ENCODE data around the gene C1orf198.

C1orf198 gene

DNA sequence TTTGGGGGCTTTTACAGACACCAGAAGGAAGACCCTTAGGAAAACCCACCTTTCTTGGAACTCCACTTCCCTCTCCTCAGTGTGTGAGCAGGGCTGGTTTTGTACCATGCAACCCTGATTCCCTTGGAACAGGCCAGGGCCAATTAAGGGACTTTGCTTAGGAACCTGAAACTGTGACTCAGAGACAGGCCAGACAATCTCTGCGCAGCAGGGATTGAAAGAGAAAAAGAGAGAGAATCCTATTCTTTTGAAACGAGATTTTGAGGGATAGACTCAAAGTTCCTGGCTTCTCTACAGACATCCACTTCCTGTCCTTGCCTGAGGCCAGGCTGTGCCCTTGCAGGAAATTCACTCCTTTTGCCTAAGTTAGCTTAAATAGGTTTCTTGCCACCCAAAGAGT is 23.1 kb upstream of the C1orf198 start:
- DNase-seq, result no peak

DNA sequence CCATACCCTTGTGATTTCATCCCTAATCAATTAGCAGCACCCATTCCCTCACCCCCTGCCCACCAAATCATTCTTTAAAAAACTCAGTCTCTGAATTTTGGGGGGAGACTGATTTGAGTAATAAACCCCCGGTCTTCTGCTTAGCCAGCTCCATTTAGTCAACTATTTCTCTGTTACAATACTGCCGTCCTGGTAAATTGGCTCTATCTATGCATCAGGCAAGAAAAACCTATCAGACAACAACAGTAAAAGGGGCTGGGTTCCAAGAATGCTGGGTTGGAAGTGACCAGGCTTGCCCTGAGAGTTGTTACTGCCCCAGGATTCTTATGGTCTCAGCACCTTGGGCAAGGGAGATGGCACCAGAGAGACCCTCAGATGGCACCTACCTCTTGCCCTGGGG is 16.3 kb upstream of the C1orf198 start:
- DNase-seq, result no peak

DNA sequence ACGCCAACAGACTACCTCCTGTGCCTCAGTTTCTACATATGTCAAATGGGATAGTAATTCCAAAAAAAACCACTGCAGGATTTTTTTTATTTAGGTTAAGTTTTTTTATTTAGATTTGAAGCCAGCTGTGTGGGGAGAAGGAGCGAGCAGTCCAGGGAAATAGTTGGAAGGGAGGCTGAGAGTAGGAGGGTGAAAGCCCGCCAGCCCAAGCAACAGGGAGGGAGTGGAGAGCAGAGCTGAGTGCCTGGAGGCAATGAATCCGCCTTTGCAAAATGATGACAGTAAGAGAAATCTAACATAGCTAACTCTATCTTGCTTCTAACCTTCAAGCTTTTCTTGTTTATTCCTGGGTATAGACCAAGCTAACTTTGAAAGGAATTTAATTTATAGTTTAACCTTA is 15.6 kb upstream of the C1orf198 start:
- no peak for DNase-seq

DNA sequence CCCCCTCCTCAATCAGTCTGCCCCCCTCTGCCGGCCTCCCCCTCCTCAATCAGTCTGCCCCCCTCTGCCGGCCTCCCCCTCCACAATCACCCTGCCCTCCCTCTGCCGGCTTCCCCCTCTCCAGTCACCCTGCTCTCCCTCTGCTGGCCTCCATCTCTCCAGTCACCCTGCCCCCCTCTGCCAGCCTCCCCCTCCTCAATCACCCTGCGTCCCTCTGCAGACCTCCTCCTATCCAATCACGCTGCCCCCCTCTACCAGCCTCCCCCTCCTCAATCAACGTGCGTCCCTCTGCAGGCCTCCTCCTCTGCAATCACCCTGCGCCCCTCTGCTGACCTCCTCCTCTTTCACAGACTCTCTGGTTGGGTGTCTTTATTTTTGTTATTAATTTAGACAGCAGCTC is 11.5 kb upstream of the C1orf198 start:
- DNase-seq, result no peak

DNA sequence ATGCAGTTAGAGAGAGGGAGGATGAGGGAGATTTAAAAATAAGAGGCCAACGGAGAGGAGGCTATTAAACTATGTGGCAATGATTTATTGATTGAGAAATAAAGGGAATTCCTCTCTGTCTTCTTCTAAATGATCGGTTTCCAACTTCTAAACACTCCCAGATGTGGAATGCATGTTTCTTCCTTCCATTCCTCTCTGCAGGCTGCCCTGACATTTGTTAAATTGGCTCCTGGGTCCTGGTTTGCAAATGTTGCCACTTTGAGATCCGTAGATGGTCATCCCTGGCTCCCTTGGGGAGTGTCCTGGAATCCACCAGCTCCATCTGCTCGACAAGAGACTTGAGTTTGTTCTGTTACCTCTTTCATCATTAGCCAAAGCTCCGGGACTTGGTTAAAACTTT is 10.3 kb upstream of the C1orf198 start:
- DNase-seq, result no peak

DNA sequence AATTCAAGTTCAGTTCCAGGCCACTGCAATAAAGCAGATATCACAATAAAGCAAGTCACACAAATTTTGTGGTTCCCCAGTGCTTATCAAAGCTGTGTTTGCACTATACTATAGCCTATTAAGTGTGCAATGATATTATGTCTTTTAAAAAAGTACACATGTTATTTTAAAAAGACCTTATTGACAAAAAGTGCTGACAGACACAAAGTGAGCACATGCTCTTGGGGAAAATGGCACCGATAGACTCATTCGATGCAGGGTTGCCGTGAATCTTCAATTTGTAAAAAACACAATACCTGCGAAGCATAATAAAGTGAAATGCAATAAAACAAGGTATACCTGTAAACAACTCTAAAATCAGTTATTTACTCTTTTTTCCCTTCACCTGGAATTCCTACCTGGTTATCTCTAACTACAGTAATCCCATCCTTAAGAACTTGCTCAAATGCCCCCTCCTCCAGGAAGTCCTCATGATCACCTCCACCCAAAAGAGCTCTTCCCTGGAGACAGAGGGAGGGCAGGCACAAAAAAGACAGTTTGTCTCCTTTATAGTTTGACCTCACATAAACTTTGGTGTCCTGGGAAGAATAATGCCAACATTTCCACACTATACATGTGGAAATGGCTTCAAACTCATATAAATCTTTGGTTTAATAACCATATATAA is 9.7 kb upstream of the C1orf198 start:
- no peak for DNase-seq

DNA sequence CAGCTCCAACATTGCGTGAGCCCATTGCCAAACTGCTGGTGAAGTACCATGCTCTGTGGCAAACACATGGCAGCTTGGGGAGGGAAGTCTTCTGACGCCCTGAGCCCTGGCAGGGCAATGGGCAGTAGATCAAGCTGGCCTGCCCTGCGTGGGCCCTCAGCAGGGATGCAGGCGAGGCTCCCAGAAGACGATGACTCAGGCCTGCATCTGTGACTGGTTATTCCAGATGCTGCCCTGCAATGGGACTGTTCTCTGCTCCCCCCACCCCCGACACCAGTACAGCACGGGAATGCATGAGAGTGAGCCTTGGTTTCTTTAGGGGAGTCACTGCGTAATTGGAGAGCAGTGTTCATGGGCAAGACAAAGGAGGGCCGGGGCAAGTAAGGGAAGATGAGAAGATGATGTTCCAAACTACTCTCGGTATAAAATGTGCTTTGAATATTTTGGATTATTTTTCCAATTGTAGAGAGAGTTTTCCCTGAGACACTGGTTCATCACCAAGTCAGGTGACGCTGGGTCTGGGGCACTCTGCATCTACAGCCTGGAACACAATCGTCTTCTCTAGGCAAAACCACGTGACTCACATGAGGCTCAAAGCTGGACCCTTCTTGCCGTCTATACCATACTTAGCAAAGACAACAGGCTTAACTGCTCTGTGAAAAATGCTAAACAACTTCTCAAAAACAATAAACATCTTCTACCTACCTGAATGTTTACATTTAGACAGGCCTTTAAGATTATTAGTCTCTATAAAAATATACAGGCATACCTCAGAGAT is 9.0 kb upstream of the C1orf198 start:
- DNase-seq, result no peak

DNA sequence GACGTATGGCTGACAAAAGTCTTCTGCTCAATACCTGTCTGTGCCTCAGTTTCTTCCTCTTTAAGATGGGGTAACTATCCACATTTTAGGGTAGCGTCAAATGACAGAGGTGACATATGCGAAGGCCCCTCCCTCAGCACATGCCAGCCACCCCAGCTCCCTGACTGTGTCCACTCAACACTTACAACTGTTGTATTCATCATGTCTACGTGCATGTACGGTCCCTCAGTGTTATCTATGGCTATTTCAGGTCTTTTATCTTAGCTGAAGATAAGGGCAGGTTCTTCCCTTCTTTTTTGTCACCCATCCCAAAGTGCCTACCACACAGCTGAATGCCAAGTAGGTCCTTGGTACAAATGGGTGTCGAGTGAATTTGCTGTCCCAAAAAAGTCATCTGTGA is 8.3 kb upstream of the C1orf198 start:
- no peak for DNase-seq

DNA sequence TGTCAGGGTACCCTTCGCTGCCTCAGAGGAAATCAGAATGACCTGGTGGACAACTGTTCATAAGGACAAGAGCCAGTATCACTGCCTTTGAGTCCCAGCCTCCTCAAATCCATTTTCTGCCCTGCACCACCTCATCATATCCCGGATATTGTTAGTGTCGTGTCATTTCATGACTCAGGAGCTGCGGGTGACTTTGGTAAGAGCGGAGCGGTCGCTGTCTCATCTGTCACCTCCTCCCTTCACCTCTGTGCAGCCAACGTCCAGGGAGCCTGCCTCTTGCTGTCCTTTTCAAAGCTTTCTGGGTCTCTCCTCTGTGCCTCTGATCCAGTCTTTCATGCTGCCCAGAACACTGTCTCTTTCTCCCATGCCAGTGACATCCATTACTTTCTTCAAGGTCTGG is 7.0 kb upstream of the C1orf198 start:
- DNase-seq, result no peak

DNA sequence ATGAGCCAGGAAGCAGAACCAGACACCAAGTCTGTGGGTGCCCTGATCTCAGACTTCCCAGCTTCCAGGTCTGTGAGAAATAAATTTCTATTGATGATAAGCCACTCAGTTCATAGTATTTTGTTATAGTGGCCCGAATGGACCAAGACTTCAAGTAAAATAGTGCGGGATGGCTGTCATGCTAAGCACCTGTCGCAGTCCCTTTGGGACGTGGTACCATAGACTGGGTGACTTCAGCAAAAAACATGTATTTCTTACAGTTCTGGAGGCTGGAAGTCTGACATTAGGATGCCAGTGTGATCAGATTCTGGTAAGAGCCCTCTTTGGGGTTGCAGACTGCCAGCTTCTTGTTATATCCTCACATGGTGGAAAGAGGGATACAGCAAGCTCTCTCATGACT is 2.6 kb upstream of the C1orf198 start:
- DNase-seq, result no peak

DNA sequence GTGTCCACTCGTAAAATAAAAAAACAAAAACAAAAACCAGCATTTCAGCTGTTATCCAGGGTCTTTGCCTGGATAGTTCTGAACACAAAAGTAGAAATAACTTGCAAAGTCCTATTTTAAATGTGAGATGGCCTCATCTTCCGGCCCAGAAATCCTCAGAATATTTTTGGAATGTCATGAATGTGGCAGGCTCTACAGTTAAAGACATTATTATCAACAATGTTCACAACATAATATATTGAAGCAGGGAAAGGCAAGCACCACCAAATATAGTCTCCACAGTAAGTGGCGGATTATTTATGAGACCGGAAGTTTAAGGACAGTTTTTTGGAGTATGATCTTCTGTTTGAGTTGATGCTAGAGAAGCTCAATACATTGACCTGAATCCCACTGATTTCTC is 1.2 kb upstream of the C1orf198 start:
- DNase-seq, result no peak

DNA sequence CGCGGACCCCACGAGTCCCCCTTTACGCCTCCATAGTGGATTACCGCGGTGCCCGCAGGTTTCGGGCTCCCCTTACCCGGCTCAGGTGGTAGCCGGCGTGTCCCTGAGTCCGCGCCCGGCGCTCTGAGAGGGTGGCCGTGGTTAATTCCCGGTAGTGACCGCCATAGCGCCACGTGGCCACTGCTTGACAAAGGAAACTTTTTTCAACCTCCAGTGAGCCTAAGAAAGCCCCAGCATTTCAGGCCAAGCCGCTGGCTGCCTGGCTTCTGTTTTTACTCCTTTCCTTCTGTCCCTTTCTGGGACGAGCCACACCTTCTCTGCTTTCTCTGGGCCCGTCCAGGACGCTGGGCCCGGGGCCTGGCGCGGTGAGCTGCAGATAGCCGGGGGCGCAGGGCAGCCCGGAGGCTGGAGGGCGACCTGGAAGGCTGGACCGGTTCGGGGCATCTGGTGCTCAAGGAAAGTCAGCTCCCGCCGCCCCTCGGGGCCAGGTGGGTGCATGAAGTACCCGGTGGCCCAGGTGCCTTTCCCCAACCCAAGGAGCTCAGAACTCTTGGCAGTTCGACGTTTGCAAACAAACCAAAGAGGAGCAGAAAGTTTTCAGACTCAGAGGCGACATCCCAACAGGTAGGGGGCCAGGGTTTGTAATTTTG is 540 bp upstream of the C1orf198 start:
- DNase-seq, result peak; percentile 24 to 33

DNA sequence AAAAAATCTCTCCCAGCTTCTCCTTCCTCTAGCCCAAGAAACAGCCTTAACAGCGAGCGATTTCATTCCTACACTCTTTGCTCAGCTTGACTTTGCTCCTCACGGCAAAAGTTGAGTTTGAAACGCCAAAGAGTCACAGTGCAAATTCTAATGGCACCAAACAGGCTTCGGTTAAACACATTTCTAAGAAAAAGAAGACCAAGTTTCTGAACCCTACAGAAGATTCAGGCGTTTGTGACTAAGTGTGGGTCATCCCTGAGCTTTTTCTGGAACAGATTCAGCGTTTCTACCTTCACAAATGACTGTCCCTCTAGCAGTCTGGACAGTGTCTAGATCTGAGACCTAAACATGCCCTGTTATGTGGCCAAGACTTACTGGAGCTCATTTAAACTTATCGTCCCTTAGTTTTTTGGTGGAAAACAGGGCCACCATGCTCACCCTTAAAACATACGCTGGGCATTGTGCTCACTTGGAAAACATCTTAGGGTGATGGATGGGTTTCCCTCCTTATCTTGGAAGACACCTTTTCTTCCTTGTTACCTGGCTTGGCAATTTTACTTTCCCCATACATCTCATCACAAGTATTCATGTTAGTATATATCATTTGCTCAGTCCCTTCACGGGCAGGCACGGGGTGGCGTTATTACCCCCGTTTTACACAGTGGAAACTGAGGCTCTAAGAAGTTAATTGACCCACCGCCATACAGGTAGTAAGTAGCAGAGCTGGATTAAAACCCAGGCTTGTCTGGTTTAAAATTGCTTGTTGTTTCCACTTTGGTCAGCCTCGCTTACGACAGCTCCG is 1.0 kb downstream of the C1orf198 start:
- DNase-seq, result no peak

DNA sequence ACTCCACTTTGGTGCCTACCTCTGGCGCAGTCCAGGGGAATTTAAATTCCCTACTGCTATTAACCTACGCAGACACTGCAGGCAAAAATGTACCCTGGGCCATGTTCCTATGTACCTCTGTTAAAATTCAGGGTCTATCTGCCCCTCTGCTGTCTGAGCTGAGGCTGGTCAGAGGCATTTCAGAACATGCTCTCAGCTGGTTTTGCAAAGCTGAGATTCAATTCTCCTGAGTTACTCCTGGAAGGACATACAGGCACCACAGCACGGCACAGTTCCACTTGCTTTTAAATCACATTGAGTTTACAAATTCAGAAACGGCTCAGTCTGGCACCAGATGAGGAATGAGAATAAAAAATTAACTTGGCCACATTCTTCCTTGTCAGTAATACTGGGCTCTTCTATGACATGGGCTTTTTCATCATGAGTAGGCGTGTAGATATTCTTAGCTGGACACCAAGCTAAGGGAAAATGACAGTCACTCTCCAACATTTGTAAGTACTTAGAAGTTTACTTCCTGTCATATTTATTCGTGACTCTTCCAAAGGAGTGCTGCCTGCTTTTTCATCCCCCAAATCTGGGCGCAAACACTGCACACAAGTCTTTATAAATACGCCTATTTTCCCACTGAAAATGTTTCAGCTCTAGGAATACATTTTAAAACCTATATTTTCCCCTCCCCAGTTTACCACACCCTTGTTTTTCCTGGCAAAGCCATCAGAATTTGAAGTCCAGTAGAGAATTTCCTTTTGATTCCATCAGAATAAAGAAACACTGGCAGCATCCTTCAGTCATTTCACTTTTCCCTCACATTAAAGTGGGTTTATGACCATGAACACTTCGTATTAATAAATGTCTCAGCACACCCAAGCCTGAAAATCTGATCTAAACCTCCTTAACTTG is 1.9 kb downstream of the C1orf198 start:
- peak in 1 of 2 experiments; percentile 3 for DNase-seq

DNA sequence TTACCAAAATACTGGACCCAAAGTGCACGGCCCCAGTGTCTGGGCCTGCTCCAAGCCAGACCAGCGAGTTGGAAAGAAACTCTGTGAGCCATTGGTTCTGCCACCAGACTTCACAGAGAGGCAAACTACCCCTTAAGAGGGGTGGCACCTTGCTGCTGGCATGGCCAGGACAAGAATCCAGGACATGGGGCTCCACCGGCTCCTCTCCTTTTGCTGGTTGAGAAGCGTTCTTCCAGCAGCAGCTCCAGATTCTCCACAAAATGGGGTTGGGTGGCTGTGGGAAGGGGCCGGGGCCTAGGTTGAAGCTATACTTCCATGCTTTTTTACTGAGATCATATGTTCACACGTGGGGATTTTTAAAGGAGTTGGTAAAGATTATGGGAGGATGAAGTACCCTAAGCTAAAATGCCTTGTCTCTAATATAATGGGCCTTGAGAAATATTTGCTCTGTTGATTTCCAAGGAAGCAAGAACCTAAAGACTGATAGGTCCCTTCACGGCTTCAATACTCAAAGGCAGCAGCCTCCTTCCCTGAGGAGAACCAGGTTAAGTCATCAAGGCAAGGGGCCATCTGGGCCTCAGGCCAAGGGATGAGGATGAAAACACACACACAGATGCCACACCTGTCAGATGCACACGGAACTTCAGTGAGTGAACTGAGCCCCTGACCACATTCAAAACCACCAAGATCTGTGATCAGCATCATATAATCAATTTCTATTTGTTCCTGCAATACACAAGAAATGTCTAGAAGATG is 3.1 kb downstream of the C1orf198 start:
- no peak for DNase-seq

DNA sequence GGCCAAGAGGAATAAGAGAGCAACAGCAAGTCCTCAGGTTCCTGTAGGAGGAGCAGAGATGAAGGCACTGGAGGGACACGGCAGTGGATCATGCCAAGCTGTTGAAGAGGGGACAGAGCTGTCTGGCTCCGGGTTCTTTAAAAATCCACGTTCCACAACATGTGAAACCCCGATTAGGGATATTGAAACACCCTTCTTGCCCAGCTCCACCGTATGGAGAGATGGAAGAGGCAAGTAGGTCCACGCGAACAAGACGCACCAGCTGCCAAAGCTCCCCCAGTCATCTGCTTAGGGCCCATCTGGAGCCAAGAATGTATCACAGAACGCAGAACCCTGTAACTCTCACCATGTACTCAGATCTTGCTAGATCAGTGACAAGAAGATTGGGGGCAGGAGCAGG is 3.9 kb downstream of the C1orf198 start:
- DNase-seq, result peak; percentile 29 to 38

DNA sequence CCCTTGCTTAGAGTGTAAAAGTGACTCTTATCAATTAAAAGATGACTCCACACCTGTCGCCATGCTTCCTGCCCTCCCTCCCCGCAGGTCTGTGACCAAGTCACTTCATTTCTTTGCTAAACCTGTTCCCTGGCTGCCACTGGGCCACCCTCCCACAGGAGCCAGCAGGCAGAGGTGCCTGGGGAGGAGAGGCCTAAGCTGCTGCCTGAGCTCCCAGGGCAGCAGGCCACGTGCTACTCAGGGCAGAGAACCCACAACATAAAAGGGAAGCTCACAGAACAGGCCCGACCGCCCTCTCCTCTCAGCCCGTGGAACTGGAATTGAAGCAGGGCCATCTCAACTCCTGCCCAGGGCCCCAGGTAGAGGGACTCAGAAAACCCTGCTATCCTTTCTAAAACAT is 4.9 kb downstream of the C1orf198 start:
- peak; percentile 77 to 81 for DNase-seq

DNA sequence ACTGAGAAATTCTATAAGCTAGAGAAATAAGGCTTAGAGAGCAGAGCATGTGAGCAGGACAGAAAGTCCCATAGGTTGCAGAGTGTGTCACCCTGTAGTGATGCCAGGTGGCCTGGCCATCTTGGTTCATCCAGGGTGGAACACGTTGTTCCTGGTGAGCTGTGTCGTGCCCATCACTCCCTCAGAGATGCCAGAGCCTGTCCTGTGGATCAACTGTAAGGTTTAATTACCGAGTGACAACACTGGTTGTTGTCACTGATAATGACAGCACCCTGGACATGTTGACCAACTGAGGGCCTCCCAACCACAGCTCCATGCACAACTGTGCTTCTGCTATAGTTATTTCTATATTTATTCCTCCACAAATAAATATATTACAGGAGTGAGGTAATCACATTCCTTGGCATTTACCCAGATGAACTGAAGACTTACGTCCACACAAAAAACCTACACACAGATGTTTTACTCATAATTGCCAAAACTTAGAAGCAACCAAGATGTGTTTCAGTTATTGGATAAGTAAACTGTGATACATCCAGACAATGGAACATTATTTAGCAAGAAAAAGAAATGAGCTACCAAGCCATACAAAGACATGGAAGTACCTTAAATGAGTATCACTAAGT is 6.2 kb downstream of the C1orf198 start:
- no peak for DNase-seq

DNA sequence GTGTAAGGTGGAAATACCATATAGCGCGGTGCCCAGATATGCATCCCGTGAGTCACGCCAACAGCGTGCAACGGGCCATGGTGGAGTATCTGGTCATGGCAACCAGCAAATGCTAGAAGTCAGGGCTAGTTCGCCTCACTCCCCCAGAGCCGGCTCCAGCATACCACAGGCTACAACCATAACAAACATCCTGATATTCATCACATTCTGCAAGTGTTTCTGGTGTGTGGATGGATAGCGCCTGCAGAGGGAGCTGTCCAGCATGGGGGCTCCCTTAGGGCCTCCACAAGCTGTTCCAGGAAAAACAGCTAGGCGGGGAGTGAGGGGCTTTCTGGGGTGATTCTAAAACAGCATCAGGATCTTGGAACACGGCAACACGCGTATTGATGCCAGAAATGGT is 6.8 kb downstream of the C1orf198 start:
- DNase-seq, result no peak

DNA sequence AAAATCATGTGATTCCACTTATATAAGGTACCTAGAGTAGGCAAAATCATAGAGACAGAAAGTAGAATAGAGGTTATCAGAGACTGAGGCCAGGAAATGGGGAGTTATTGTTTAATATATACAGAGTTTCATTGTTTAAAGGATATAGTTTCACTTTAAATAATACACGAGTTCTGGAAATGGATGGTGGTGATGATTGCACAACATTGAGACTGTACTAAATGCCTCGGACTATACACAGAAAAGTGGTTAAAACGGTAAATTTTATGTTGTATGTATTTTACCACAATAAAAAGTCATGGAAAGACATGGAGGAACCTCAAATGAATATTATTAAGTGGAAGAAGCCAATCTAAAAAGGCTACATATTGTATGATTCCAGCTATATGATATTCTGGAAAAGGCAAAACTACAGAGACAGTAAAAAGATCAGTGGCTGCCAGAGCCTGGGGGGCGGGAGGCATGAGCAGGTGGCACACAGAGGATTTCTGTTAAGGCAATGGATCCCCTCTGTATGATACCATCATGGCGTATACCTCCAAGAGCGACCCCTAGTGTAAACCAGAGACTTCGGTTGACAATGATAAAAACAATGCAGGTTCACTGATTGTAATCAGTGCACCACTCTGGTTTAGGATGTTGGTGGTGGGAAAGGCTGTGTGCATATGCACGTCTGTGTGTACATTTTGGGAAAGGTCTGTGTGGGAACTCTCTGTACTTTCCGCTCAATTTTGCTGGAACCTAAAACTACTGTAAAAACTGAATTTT is 7.5 kb downstream of the C1orf198 start:
- no peak for DNase-seq
